H9 (cell line): ENCODE data around the gene KRT32. TPM values are rescaled to one million over a fixed set of nuclear protein-coding genes. Genes with fewer than 3 reads are reported as not detected.

Source experiments
- DNase-seq: peaks from one replicate; pipeline ENCODE4 v3.0.0-alpha.2; 2017
- H2AFZ ChIP-seq: one replicate; pipeline ENCODE4 v1.6.1; 2013; ENCODE audit warnings: mild to moderate bottlenecking, low read length, control low read depth, moderate library complexity
- H2AK5ac ChIP-seq: 2 replicates; pipeline ENCODE4 v1.6.1; 2013; ENCODE audit warnings: low read length, control low read depth, mixed read lengths; ENCODE audit not compliant: insufficient read length
- H2BK120ac ChIP-seq: one replicate; pipeline ENCODE4 v1.6.1; 2013; ENCODE audit warnings: low read depth, mild to moderate bottlenecking, low read length, control low read depth, inconsistent platforms; ENCODE audit not compliant: poor library complexity, severe bottlenecking
- H2BK12ac ChIP-seq: 2 replicates; pipeline ENCODE4 v1.6.1; 2013; ENCODE audit warnings: low read length, control low read depth, mixed read lengths, low read depth; ENCODE audit not compliant: insufficient read length
- H2BK15ac ChIP-seq: 2 replicates; pipeline ENCODE4 v1.6.1; 2013; ENCODE audit warnings: low read depth, low read length, control low read depth
- H2BK20ac ChIP-seq: one replicate; pipeline ENCODE4 v1.6.1; 2013; ENCODE audit warnings: low read depth, mild to moderate bottlenecking, low read length, control low read depth, inconsistent platforms; ENCODE audit not compliant: poor library complexity, severe bottlenecking
- H2BK5ac ChIP-seq: 2 replicates; pipeline ENCODE4 v1.6.1; 2013; ENCODE audit warnings: low read length, control low read depth, mixed read lengths; ENCODE audit not compliant: insufficient read length
- H3K14ac ChIP-seq: 2 replicates; pipeline ENCODE4 v1.6.1; 2013; ENCODE audit warnings: low read length, control low read depth; ENCODE audit not compliant: insufficient read depth
- H3K18ac ChIP-seq: 2 replicates; pipeline ENCODE4 v1.6.1; 2013; ENCODE audit warnings: low read depth, mild to moderate bottlenecking, mixed read lengths, low read length, control low read depth; ENCODE audit not compliant: insufficient read length
- H3K23ac ChIP-seq: 2 replicates; pipeline ENCODE4 v1.6.1; 2013; ENCODE audit warnings: low read length, control low read depth, mixed read lengths, low read depth; ENCODE audit not compliant: insufficient read length
- H3K23me2 ChIP-seq: 2 replicates; pipeline ENCODE4 v1.6.1; 2013; ENCODE audit warnings: low read depth, mild to moderate bottlenecking, mixed read lengths, low read length, control low read depth; ENCODE audit not compliant: insufficient read length, poor library complexity, severe bottlenecking
- H3K27ac ChIP-seq: 2 replicates; pipeline ENCODE4 v1.5.1; 2013; ENCODE audit warnings: low read length, control low read depth, mixed read lengths, low read depth; ENCODE audit not compliant: insufficient read length
- H3K27me3 ChIP-seq: 2 replicates; pipeline ENCODE4 v1.6.1; 2013; ENCODE audit warnings: low read length, control low read depth, inconsistent platforms; ENCODE audit not compliant: insufficient read depth
- H3K4ac ChIP-seq: 2 replicates; pipeline ENCODE4 v1.6.1; 2013; ENCODE audit warnings: low read depth, mild to moderate bottlenecking, control low read depth, inconsistent platforms, low read length, moderate library complexity
- H3K4me1 ChIP-seq: 2 replicates; pipeline ENCODE4 v1.6.1; 2013; ENCODE audit warnings: low read length, control low read depth, inconsistent platforms; ENCODE audit not compliant: insufficient read depth
- H3K4me2 ChIP-seq: 2 replicates; pipeline ENCODE4 v1.6.1; 2013; ENCODE audit warnings: low read length, control low read depth, mixed read lengths; ENCODE audit not compliant: insufficient read length, insufficient read depth
- H3K56ac ChIP-seq: 2 replicates; pipeline ENCODE4 v1.6.1; 2013; ENCODE audit warnings: low read depth, mild to moderate bottlenecking, mixed read lengths, low read length, control low read depth; ENCODE audit not compliant: insufficient read length
- H3K79me1 ChIP-seq: 2 replicates; pipeline ENCODE4 v1.6.1; 2013; ENCODE audit warnings: low read depth, mild to moderate bottlenecking, moderate library complexity, low read length, control low read depth, inconsistent platforms; ENCODE audit not compliant: insufficient read depth, poor library complexity, severe bottlenecking
- H3K79me2 ChIP-seq: 2 replicates; pipeline ENCODE4 v1.6.1; 2013; ENCODE audit warnings: low read length, control low read depth, inconsistent platforms; ENCODE audit not compliant: insufficient read depth
- H3K9ac ChIP-seq: 2 replicates; pipeline ENCODE4 v1.6.1; 2013; ENCODE audit warnings: low read length, control low read depth, mixed read lengths; ENCODE audit not compliant: insufficient read length; ENCODE audit errors: extremely low read depth
- H3K9me3 ChIP-seq: one replicate; pipeline ENCODE4 v1.6.1; 2013; ENCODE audit warnings: low read depth, low read length, inconsistent platforms; ENCODE audit not compliant: control insufficient read depth
- H3T11ph ChIP-seq: one replicate; pipeline ENCODE4 v1.6.1; 2013; ENCODE audit warnings: mild to moderate bottlenecking, low read length, control low read depth, inconsistent platforms
- H4K20me1 ChIP-seq: one replicate; pipeline ENCODE4 v1.6.1; 2013; ENCODE audit not compliant: control insufficient read depth, insufficient read length, insufficient read depth
- H4K5ac ChIP-seq: 2 replicates; pipeline ENCODE4 v1.6.1; 2013; ENCODE audit warnings: low read depth, mild to moderate bottlenecking, mixed read lengths, low read length, control low read depth; ENCODE audit not compliant: insufficient read length
- H4K8ac ChIP-seq: replicated peaks from 2 replicates; pipeline ENCODE4 v1.6.1; 2013; ENCODE audit warnings: low read length, control low read depth, mixed read lengths, low read depth; ENCODE audit not compliant: insufficient read length
- H4K91ac ChIP-seq: 2 replicates; pipeline ENCODE4 v1.6.1; 2013; ENCODE audit warnings: low read depth, mild to moderate bottlenecking, moderate library complexity, mixed read lengths, low read length, control low read depth; ENCODE audit not compliant: insufficient read length
- H3K27ac Mint-ChIP-seq, 3 experiments: 2 replicates in 2 of 3; 3 replicates in 1 of 3; pipeline ENCODE4 v1.8.0; 2020 to 2021; ENCODE audit warnings: mixed read lengths in 3 of 3, mild to moderate bottlenecking in 1 of 3, moderate library complexity in 1 of 3
- H3K27me3 Mint-ChIP-seq: 2 replicates; pipeline ENCODE4 v1.8.0; 2021; ENCODE audit warnings: low read depth, mild to moderate bottlenecking, moderate library complexity, mixed read lengths
- H3K36me3 Mint-ChIP-seq, 3 experiments: 2 replicates in 2 of 3; 3 replicates in 1 of 3; pipeline ENCODE4 v1.8.0; 2020 to 2021; ENCODE audit warnings: low read depth in 3 of 3, mixed read lengths in 3 of 3; ENCODE audit not compliant: insufficient read depth in 1 of 3
- H3K4me1 Mint-ChIP-seq, 2 experiments: 2 replicates each; pipeline ENCODE4 v1.8.0; 2020; ENCODE audit warnings: mixed read lengths in 2 of 2
- H3K4me3 Mint-ChIP-seq, 2 experiments: 2 replicates in 1 of 2; 3 replicates in 1 of 2; pipeline ENCODE4 v1.8.0; 2020 to 2021; ENCODE audit warnings: mild to moderate bottlenecking in 2 of 2, mixed read lengths in 2 of 2, moderate library complexity in 1 of 2
- H3K9me3 Mint-ChIP-seq, 2 experiments: 2 replicates in 1 of 2; 3 replicates in 1 of 2; pipeline ENCODE4 v1.8.0; 2020; ENCODE audit warnings: mild to moderate bottlenecking in 2 of 2, mixed read lengths in 2 of 2, moderate library complexity in 1 of 2
- WGBS: extraction: QIAGEN DNeasy Blood & Tissue Kit; methylation state at CpG from one replicate; pipeline ENCODE4 v1.1.7; 2013; ENCODE audit warnings: missing lambda C conversion rate, low lambda C conversion rate, mixed read lengths; ENCODE audit not compliant: insufficient read length; ENCODE audit errors: extremely low coverage; 5-methylcytosine and 5-hydroxymethylcytosine counted together
- total RNA-seq: library from RNA; stranded (reverse); gene quantifications from 2 replicates; pipeline ENCODE4 v1.2.1, GENCODE V29; 2021
- TF ChIP-seq, protein P1 (sequence below): fragments of 200-600 bp; sonication (generic); conservative IDR thresholded peaks from 3 replicates; pipeline ENCODE4 v1.8.0; 2021; ENCODE audit warnings: antibody characterized with exemption, mild to moderate bottlenecking

The KRT32 gene
- total RNA-seq, 1 experiment from 2014 or later = not detected

DNA sequence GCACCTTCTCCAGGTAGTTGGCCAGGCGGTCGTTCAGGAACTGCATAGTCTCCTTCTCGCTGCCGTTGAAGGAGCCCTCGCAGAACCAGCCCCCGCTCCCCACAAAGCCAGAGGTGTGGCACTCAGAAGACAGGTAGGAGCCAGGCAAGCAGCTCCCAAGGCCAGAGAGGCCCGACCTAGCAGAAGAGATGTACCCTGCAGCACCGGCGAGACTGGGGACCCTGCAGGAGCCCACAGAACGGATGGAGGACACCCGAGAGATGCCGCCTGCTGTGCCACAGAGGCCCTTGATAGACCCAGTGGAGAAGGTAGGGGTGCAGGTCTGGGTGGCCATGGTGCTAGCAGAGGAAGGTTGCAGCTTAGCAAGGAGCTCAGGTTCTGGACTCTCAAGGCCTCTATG, 22.3 kb upstream of the KRT32 start, which contains the start of gene KRT36:
Gene KRT36 (minus strand): TSS at position 380 of the 400 bp plus-strand sequence. CDS start 46 bp downstream, at position 334.
- no peak within 1 kb of the TSS for H4K5ac ChIP-seq
- no peaks in the 10 kb centered on the region for H3K79me1 ChIP-seq
- WGBS = no CpG with 5 or more reads among the region's 12 CpGs
- no peaks in the 10 kb centered on the region for H3K9me3 ChIP-seq
- no peak within 1 kb of the TSS for H2BK5ac ChIP-seq
- no peak within 1 kb of the TSS for H3K18ac ChIP-seq
- H3K14ac ChIP-seq = no peak within 1 kb of the TSS
- H3K9me3 Mint-ChIP-seq = no peaks in the 10 kb centered on the region
- no peak within 1 kb of the TSS for H3K4ac ChIP-seq
- H3K36me3 Mint-ChIP-seq = no peaks in the 10 kb centered on the region
- H3K4me1 ChIP-seq = no peaks in the 10 kb centered on the region
- peaks cover 34% of the 10 kb centered on the region for H3K27me3 Mint-ChIP-seq
- DNase-seq = no peak
- no peak within 1 kb of the TSS for H3K4me2 ChIP-seq
- no peaks in the 10 kb centered on the region for H4K20me1 ChIP-seq
- H3K27ac Mint-ChIP-seq = peak within 1 kb of the TSS in 1 of 3 experiments; percentile 31; a peak in 1 of 7 replicates
- H3K27ac ChIP-seq = no peak within 1 kb of the TSS
- H2AFZ ChIP-seq = no peak within 1 kb of the TSS
- H3K4me1 Mint-ChIP-seq = peaks cover 1 to 2% of the 10 kb centered on the region in 2 experiments; a peak in 2 of 4 replicates
- H3K9ac ChIP-seq = no peak within 1 kb of the TSS
- no peaks in the 10 kb centered on the region for H3K27me3 ChIP-seq
- peaks cover 3% of the 10 kb centered on the region for H3K23me2 ChIP-seq
- no peak within 1 kb of the TSS for H3T11ph ChIP-seq
- no peak within 1 kb of the TSS for H2BK12ac ChIP-seq
- H3K79me2 ChIP-seq = no peaks in the 10 kb centered on the region
- H4K8ac ChIP-seq = no peak within 1 kb of the TSS
- no peak within 1 kb of the TSS for H2BK20ac ChIP-seq
- no peak within 1 kb of the TSS for H2BK15ac ChIP-seq
- no peak within 1 kb of the TSS for H3K4me3 Mint-ChIP-seq
- H2AK5ac ChIP-seq = no peak within 1 kb of the TSS
- no peak within 1 kb of the TSS for H3K56ac ChIP-seq
- H3K23ac ChIP-seq = no peak within 1 kb of the TSS
- no peak within 1 kb of the TSS for H2BK120ac ChIP-seq
- TF ChIP-seq, protein P1, sequence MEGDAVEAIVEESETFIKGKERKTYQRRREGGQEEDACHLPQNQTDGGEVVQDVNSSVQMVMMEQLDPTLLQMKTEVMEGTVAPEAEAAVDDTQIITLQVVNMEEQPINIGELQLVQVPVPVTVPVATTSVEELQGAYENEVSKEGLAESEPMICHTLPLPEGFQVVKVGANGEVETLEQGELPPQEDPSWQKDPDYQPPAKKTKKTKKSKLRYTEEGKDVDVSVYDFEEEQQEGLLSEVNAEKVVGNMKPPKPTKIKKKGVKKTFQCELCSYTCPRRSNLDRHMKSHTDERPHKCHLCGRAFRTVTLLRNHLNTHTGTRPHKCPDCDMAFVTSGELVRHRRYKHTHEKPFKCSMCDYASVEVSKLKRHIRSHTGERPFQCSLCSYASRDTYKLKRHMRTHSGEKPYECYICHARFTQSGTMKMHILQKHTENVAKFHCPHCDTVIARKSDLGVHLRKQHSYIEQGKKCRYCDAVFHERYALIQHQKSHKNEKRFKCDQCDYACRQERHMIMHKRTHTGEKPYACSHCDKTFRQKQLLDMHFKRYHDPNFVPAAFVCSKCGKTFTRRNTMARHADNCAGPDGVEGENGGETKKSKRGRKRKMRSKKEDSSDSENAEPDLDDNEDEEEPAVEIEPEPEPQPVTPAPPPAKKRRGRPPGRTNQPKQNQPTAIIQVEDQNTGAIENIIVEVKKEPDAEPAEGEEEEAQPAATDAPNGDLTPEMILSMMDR = no peak
- H4K91ac ChIP-seq = no peak within 1 kb of the TSS
